CD4-positive, alpha-beta T cell (primary cell): ENCODE results near the gene PDZRN4. TPM values are rescaled to one million over a fixed set of nuclear protein-coding genes. Genes with fewer than 3 reads are reported as not detected.

Source experiments
- ATAC-seq: fragments of 200-7000 bp; cut with Tn5 transposase; one replicate; pipeline ENCODE4 v1.10.0; 2022; ENCODE audit warnings: mild to moderate bottlenecking; ENCODE audit not compliant: poor library complexity
- CTCF ChIA-PET: fragments of 350-600 bp; sonication (Branson Sonifier 250); formaldehyde crosslinking; loops from one replicate; lab custom pipeline; 2021; ENCODE audit warnings: antibody characterized with exemption, inconsistent platforms; lab: Charles Lee
- POLR2A ChIA-PET: fragments of 350-600 bp; sonication (Branson Sonifier 250); formaldehyde crosslinking; loops from one replicate; lab custom pipeline; 2021; ENCODE audit warnings: antibody characterized with exemption, inconsistent platforms; lab: Charles Lee
- DNase-seq, 14 experiments: peaks; one replicate each; pipeline ENCODE4 v3.0.0-alpha.2; 2013 to 2020; ENCODE audit warnings: mixed read lengths in 2 of 14
- H3K27ac ChIP-seq, 2 donors: one replicate each; pipeline versions ENCODE4 v1.5.1 to v1.7.0; 2013; ENCODE audit warnings: low read length in 2 of 2, low read depth in 1 of 2, mild to moderate bottlenecking in 1 of 2
- H3K27me3 ChIP-seq, 2 experiments: 1 replicate in 1 of 2; 2 replicates in 1 of 2; pipeline versions ENCODE4 v1.6.1 to v1.7.0; 2013; ENCODE audit warnings: low read length in 2 of 2, control low read depth in 1 of 2, mild to moderate bottlenecking in 1 of 2, moderate library complexity in 1 of 2; ENCODE audit not compliant: insufficient read depth in 2 of 2, control insufficient read depth in 1 of 2
- H3K36me3 ChIP-seq: one replicate; pipeline ENCODE4 v1.6.1; 2013; ENCODE audit warnings: low read length, control low read depth; ENCODE audit not compliant: insufficient read depth
- H3K4me1 ChIP-seq: one replicate; pipeline ENCODE4 v1.6.1; 2013; ENCODE audit warnings: low read length, control low read depth; ENCODE audit not compliant: insufficient read depth
- H3K4me3 ChIP-seq: one replicate; pipeline ENCODE4 v1.5.1; 2013; ENCODE audit warnings: mild to moderate bottlenecking, low read length, moderate library complexity
- H3K9me3 ChIP-seq, 2 experiments: 1 replicate in 1 of 2; 2 replicates in 1 of 2; pipeline versions ENCODE4 v1.6.1 to v1.7.0; 2013; ENCODE audit warnings: low read length in 2 of 2, mild to moderate bottlenecking in 2 of 2, control low read depth in 1 of 2, moderate library complexity in 1 of 2; ENCODE audit not compliant: control insufficient read depth in 1 of 2, insufficient read depth in 1 of 2
- H3K27ac Mint-ChIP-seq: one replicate; pipeline ENCODE4 v1.8.0; 2020; ENCODE audit warnings: mixed read lengths
- H3K27me3 Mint-ChIP-seq: one replicate; pipeline ENCODE4 v1.8.0; 2021; ENCODE audit warnings: mixed read lengths
- H3K36me3 Mint-ChIP-seq: one replicate; pipeline ENCODE4 v1.8.0; 2021; ENCODE audit warnings: low read depth, mixed read lengths
- H3K4me1 Mint-ChIP-seq: one replicate; pipeline ENCODE4 v1.8.0; 2021; ENCODE audit warnings: low read depth, mixed read lengths
- H3K4me3 Mint-ChIP-seq: one replicate; pipeline ENCODE4 v1.8.0; 2020; ENCODE audit warnings: mild to moderate bottlenecking, mixed read lengths
- H3K9me3 Mint-ChIP-seq: one replicate; pipeline ENCODE4 v1.8.0; 2020; ENCODE audit warnings: mixed read lengths
- intact Hi-C, 2 experiments: fragments of 100-400 bp; cut with DNase I in 1 of 2; cut with micrococcal nuclease in 1 of 2; formaldehyde crosslinking; loops; one replicate each; pipeline versions ENCODE4 v1.15.1 to v1.9.0; 2023 to 2025; cut with DNase I, micrococcal nuclease
- total RNA-seq, 174 experiments: library from RNA in 2 of 174; stranded (reverse) in 2 of 174; gene quantifications; one replicate each; pipeline ENCODE4 v1.2.3 and lab custom pipeline; 2021 to 2026
- TF ChIP-seq, protein P1 (sequence below): fragments of 200-600 bp; IDR thresholded peaks from one replicate; pipeline ENCODE4 v1.8.0; 2022; ENCODE audit warnings: antibody characterized with exemption, mild to moderate bottlenecking

Gene PDZRN4
- total RNA-seq, 2 experiments from 2014 or later: not detected

DNA sequence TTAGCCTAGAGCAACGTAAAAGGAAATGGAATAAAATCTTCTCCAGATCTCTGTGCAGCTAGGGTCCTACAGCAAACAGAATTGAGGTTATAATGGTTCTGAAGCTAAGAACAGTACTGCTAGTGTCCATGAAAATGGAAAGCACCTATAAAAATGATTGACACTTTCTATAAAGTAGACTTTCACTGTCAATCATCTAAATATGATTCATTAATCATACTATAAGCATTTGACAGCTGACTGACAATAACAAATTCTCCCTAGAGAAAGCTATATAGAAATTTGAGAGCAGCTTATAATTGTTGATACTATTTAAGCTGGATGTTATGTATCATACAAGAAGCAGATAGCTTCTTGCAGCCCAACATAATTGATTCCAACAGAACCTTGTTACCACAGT lies 80.9 kb downstream of the PDZRN4 start:
- ChIA-PET POLR2A (no interaction called here), CTCF (no interaction called here)
- no peaks in the 10 kb centered on the region for H3K27me3 ChIP-seq
- H3K27me3 Mint-ChIP-seq: no peaks in the 10 kb centered on the region
- H3K4me3 ChIP-seq: no peak overlapping the region
- intact Hi-C loops: no loop called here
- no peaks in the 10 kb centered on the region for H3K4me1 ChIP-seq
- H3K27ac Mint-ChIP-seq: no peak overlapping the region
- H3K36me3 Mint-ChIP-seq: no peaks in the 10 kb centered on the region
- no peaks in the 10 kb centered on the region for H3K9me3 ChIP-seq
- no peaks in the 10 kb centered on the region for H3K9me3 Mint-ChIP-seq
- no peaks in the 10 kb centered on the region for H3K36me3 ChIP-seq
- TF ChIP-seq, protein P1, sequence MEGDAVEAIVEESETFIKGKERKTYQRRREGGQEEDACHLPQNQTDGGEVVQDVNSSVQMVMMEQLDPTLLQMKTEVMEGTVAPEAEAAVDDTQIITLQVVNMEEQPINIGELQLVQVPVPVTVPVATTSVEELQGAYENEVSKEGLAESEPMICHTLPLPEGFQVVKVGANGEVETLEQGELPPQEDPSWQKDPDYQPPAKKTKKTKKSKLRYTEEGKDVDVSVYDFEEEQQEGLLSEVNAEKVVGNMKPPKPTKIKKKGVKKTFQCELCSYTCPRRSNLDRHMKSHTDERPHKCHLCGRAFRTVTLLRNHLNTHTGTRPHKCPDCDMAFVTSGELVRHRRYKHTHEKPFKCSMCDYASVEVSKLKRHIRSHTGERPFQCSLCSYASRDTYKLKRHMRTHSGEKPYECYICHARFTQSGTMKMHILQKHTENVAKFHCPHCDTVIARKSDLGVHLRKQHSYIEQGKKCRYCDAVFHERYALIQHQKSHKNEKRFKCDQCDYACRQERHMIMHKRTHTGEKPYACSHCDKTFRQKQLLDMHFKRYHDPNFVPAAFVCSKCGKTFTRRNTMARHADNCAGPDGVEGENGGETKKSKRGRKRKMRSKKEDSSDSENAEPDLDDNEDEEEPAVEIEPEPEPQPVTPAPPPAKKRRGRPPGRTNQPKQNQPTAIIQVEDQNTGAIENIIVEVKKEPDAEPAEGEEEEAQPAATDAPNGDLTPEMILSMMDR: no peak
- DNase-seq (no peak), ATAC-seq (no peak)
- no peak overlapping the region for H3K4me3 Mint-ChIP-seq
- no peak overlapping the region for H3K27ac ChIP-seq
- no peaks in the 10 kb centered on the region for H3K4me1 Mint-ChIP-seq

DNA sequence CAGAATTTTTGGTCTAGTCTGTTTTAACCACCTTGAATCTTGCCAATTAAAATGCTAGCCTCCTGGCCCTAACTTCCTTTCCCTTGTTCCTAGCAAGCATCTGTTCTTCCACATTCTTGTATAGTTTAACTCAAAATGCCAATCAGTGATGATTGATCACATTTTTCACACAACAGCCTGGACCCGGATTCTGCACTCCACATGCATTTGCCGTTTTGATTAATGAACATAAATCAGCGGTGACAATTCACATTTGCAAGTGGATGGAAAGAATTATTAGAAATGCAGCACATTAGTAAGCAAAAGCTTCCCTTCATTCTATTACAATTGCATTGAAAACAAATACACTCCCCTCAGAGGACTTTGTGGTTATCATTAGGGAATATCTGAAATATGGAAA lies 83.4 kb downstream of the PDZRN4 start:
- no peak overlapping the region for H3K4me3 ChIP-seq
- ATAC-seq (no peak), DNase-seq (no peak)
- Mint-ChIP-seq H3K27me3 (no peaks in the 10 kb centered on the region), H3K9me3 (no peaks in the 10 kb centered on the region), H3K4me3 (no peak overlapping the region), H3K36me3 (no peaks in the 10 kb centered on the region), H3K27ac (no peak overlapping the region), H3K4me1 (no peaks in the 10 kb centered on the region)
- POLR2A ChIA-PET: no interaction called here
- no peaks in the 10 kb centered on the region for H3K9me3 ChIP-seq
- TF ChIP-seq, protein P1: no peak
- peaks cover 0 to 6% of the 10 kb centered on the region in 2 experiments for H3K27me3 ChIP-seq
- no peaks in the 10 kb centered on the region for H3K36me3 ChIP-seq
- no peaks in the 10 kb centered on the region for H3K4me1 ChIP-seq
- H3K27ac ChIP-seq: no peak overlapping the region
- CTCF ChIA-PET: no interaction called here
- intact Hi-C loops: no loop called here

DNA sequence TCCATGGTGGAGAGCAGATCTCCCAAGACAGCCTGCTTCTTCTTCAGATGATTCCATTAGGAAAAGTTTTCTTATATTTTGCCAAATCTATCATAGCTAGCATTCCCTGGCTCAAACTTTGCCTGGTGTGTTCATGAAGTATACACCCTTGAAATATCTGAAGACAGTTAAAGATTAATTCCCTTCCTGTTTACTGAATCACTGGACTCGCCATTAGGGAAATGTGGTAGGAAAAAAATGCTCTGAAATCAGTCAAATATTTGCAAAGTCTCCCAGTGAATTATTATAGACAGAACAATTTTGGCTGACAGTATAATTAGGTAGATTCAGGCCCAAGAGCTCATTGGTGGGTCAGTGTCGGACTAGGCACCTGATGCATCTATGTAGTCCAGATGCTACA lies 86.5 kb downstream of the PDZRN4 start:
- H3K27ac ChIP-seq: no peak overlapping the region
- TF ChIP-seq, protein P1: no peak
- ChIA-PET POLR2A (no interaction called here), CTCF (no interaction called here)
- no peak overlapping the region for H3K4me3 ChIP-seq
- Mint-ChIP-seq H3K27ac (no peak overlapping the region), H3K36me3 (no peaks in the 10 kb centered on the region), H3K4me1 (no peaks in the 10 kb centered on the region), H3K4me3 (no peak overlapping the region), H3K9me3 (no peaks in the 10 kb centered on the region), H3K27me3 (no peaks in the 10 kb centered on the region)
- H3K36me3 ChIP-seq: no peaks in the 10 kb centered on the region
- no peak for ATAC-seq
- intact Hi-C loops: loop anchor here (5.0 kb wide), 3 partner anchors 748 to 1058 kb away; no protein-coding TSS in a partner anchor
- no peaks in the 10 kb centered on the region for H3K9me3 ChIP-seq
- no peaks in the 10 kb centered on the region for H3K4me1 ChIP-seq
- peaks cover 0 to 6% of the 10 kb centered on the region in 2 experiments for H3K27me3 ChIP-seq
- DNase-seq: no peak
